DOHH2 (cell line): Measurements from ENCODE around the gene ANKRD55.

Experiments
- H3F3A ChIP-seq: fragments of 200-600 bp; sonication (generic), shearing (Covaris generic); 2 replicates; pipeline ENCODE4 v1.6.0; 2016; ENCODE audit warnings: antibody characterized with exemption, mild to moderate bottlenecking; ENCODE audit not compliant: control insufficient read depth, insufficient read depth
- H3K27ac ChIP-seq: fragments of 200-600 bp; sonication (generic); 2 replicates; pipeline ENCODE4 v1.5.1; 2014; ENCODE audit warnings: low read depth, mild to moderate bottlenecking, low read length, moderate library complexity
- H3K27me3 ChIP-seq: fragments of 200-600 bp; sonication (generic); 2 replicates; pipeline ENCODE4 v1.6.1; 2014; ENCODE audit warnings: mild to moderate bottlenecking, low read length, mixed read lengths; ENCODE audit not compliant: control insufficient read depth
- H3K36me3 ChIP-seq: fragments of 200-600 bp; sonication (generic); 2 replicates; pipeline ENCODE4 v1.6.1; 2014; ENCODE audit warnings: mild to moderate bottlenecking, low read length, moderate library complexity, mixed read lengths; ENCODE audit not compliant: control insufficient read depth
- H3K4me1 ChIP-seq: fragments of 200-600 bp; sonication (generic); 2 replicates; pipeline ENCODE4 v1.6.1; 2014; ENCODE audit warnings: mild to moderate bottlenecking, low read length, mixed read lengths; ENCODE audit not compliant: control insufficient read depth
- H3K4me2 ChIP-seq: fragments of 200-600 bp; sonication (generic); 2 replicates; pipeline ENCODE4 v1.6.0; 2014; ENCODE audit warnings: mild to moderate bottlenecking, low read length, moderate library complexity
- H3K4me3 ChIP-seq: fragments of 200-600 bp; sonication (generic); 2 replicates; pipeline ENCODE4 v1.5.1; 2014; ENCODE audit warnings: mild to moderate bottlenecking, low read length, mixed read lengths
- H3K79me2 ChIP-seq: fragments of 200-600 bp; sonication (generic); 2 replicates; pipeline ENCODE4 v1.6.1; 2014; ENCODE audit warnings: mild to moderate bottlenecking, low read length, mixed read lengths; ENCODE audit not compliant: control insufficient read depth
- H3K9me2 ChIP-seq: fragments of 200-600 bp; sonication (generic); replicated peaks from 2 replicates; pipeline ENCODE4 v1.6.1; 2014; ENCODE audit warnings: mild to moderate bottlenecking, low read length, mixed read lengths; ENCODE audit not compliant: control insufficient read depth
- H3K9me3 ChIP-seq: fragments of 200-600 bp; sonication (generic); 2 replicates; pipeline ENCODE4 v1.6.1; 2014; ENCODE audit warnings: antibody characterized with exemption, low read length, mixed read lengths; ENCODE audit not compliant: control insufficient read depth, insufficient read depth
- H4K20me1 ChIP-seq: fragments of 200-600 bp; sonication (generic); 2 replicates; pipeline ENCODE4 v1.6.0; 2014; ENCODE audit warnings: low read depth, mild to moderate bottlenecking, antibody characterized with exemption, low read length, moderate library complexity; ENCODE audit not compliant: control insufficient read depth, insufficient read depth
- EZH2phosphoT487 ChIP-seq: fragments of 200-600 bp; sonication (generic); IDR thresholded peaks from 2 replicates; pipeline ENCODE4 v1.6.1; 2017; ENCODE audit warnings: borderline replicate concordance, mild to moderate bottlenecking, antibody characterized with exemption, low read length, moderate library complexity, mixed read lengths
- TF ChIP-seq, protein P1 (sequence below): fragments of 200-600 bp; sonication (generic); IDR thresholded peaks from one replicate; pipeline ENCODE4 v1.5.1; 2014; ENCODE audit warnings: antibody characterized with exemption, mild to moderate bottlenecking, low read depth, low read length; ENCODE audit not compliant: poor library complexity, severe bottlenecking

Gene ANKRD55

DNA sequence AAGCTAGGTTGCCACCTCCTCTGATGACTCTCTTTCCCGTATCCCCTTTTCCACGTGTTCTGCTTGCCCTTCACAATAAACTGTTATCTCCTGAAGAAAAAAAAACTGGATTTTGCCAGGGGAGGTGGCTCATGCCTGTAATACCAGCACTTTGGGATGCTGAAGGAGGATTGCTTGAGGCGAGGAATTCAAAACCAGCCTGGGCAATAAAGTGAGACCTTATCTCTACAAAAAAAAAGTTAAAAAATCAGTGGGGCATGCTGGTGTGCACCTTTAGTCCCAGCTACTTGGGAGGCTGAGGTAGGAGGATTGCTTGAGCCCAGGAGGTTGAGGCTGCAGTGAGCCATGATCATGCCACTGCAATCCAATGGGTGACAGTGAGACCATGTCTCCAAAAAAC lies 156.6 kb downstream of the ANKRD55 start:
- Histone ChIP-seq H3K79me2 (no peaks in the 10 kb centered on the region), H3K27me3 (peaks cover 2% of the 10 kb centered on the region), H3K27ac (no peak overlapping the region), H3K4me1 (peaks cover 13% of the 10 kb centered on the region), H3K9me3 (no peaks in the 10 kb centered on the region), H3F3A (no peaks in the 10 kb centered on the region), H3K4me3 (no peak overlapping the region), H3K4me2 (no peak overlapping the region), H3K36me3 (no peaks in the 10 kb centered on the region), H4K20me1 (no peaks in the 10 kb centered on the region), H3K9me2 (no peaks in the 10 kb centered on the region)
- TF ChIP-seq, protein P1, sequence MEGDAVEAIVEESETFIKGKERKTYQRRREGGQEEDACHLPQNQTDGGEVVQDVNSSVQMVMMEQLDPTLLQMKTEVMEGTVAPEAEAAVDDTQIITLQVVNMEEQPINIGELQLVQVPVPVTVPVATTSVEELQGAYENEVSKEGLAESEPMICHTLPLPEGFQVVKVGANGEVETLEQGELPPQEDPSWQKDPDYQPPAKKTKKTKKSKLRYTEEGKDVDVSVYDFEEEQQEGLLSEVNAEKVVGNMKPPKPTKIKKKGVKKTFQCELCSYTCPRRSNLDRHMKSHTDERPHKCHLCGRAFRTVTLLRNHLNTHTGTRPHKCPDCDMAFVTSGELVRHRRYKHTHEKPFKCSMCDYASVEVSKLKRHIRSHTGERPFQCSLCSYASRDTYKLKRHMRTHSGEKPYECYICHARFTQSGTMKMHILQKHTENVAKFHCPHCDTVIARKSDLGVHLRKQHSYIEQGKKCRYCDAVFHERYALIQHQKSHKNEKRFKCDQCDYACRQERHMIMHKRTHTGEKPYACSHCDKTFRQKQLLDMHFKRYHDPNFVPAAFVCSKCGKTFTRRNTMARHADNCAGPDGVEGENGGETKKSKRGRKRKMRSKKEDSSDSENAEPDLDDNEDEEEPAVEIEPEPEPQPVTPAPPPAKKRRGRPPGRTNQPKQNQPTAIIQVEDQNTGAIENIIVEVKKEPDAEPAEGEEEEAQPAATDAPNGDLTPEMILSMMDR, result no peak
- TF ChIP-seq EZH2phosphoT487, result no peak

GRCh38 chr5:56075361-56075760 lies 157.8 kb downstream of the ANKRD55 start:
- Histone ChIP-seq H3K36me3 (no peaks in the 10 kb centered on the region), H4K20me1 (no peaks in the 10 kb centered on the region), H3K4me2 (no peak overlapping the region), H3F3A (no peaks in the 10 kb centered on the region), H3K9me2 (no peaks in the 10 kb centered on the region), H3K27ac (no peak overlapping the region), H3K27me3 (peaks cover 3% of the 10 kb centered on the region), H3K9me3 (no peaks in the 10 kb centered on the region), H3K79me2 (no peaks in the 10 kb centered on the region), H3K4me1 (peaks cover 18% of the 10 kb centered on the region), H3K4me3 (no peak overlapping the region)
- TF ChIP-seq EZH2phosphoT487, result no peak
- TF ChIP-seq, protein P1, result no peak

DNA sequence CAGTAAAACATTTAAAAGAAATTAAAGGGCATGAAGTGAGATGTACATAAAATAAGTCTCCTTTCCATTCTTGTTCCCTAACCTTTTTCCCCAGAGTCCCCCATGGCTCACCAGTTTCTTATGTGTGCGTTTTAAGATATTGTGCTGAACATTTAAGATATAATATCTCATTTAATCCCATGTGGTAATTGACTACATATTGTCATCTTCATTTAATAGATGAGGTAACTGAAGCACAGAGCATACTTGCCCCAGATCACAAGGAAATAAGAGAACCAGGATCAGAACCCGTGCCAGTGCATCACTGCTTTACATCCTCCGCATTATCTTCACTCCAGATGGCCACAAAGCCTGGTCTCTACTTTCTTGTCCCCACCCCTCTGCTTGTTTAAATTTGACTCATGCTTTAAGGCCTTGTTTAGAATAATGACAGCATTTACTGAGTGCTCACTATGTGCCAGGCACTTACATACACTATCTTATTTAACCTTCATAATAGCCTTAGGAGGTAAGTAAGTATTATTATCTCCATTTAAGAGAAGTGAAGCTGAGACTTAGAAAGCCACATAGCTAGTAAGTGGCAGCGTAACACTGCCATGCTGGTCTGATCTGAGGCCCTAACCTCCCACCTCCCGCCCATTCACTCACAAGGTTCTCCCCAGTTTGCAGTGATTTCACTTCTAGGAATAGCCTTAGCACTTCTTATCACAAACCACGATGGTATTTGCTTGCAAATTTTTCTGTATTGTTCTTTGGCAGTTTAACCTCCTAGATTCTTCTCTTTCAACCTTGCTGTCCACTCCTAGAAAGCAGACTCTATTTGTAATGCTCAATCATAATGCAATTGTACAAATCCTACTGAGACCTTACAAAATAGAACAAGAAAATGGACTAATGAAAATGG lies 160.0 kb downstream of the ANKRD55 start:
- H3K9me3 ChIP-seq, result no peaks in the 10 kb centered on the region
- no peaks in the 10 kb centered on the region for H3F3A ChIP-seq
- H3K4me3 ChIP-seq, result no peak overlapping the region
- H4K20me1 ChIP-seq, result no peaks in the 10 kb centered on the region
- peaks cover 15% of the 10 kb centered on the region for H3K4me1 ChIP-seq
- TF ChIP-seq, protein P1, result no peak
- TF ChIP-seq EZH2phosphoT487, result no peak
- H3K9me2 ChIP-seq, result no peaks in the 10 kb centered on the region
- no peaks in the 10 kb centered on the region for H3K79me2 ChIP-seq
- peaks cover 9% of the 10 kb centered on the region for H3K27me3 ChIP-seq
- no peaks in the 10 kb centered on the region for H3K36me3 ChIP-seq
- H3K4me2 ChIP-seq, result no peak overlapping the region
- H3K27ac ChIP-seq, result no peak overlapping the region
